Hepatocyte (in vitro differentiated cells): ENCODE measurements around the gene SCYGR5. TPM values are rescaled to one million over a fixed set of nuclear protein-coding genes. Genes with fewer than 3 reads are reported as not detected.

ENCODE experiments used
- DNase-seq: peaks from one replicate; pipeline ENCODE4 v3.0.0-alpha.2; 2016; ENCODE audit warnings: low spot score
- H2AFZ ChIP-seq: fragments of 200-600 bp; sonication (generic); 2 replicates; pipeline ENCODE4 v1.6.0; 2016; ENCODE audit warnings: antibody characterized with exemption, mild to moderate bottlenecking
- H3K27ac ChIP-seq: fragments of 200-600 bp; sonication (generic); 2 replicates; pipeline ENCODE4 v1.5.1; 2016; ENCODE audit warnings: mild to moderate bottlenecking
- H3K27me3 ChIP-seq: fragments of 200-600 bp; sonication (generic); 2 replicates; pipeline ENCODE4 v1.6.1; 2016
- H3K36me3 ChIP-seq: fragments of 200-600 bp; sonication (generic); replicated peaks from 2 replicates; pipeline ENCODE4 v1.5.1; 2016; ENCODE audit warnings: low read depth; ENCODE audit not compliant: insufficient read depth
- H3K4me1 ChIP-seq: fragments of 200-600 bp; sonication (generic); 2 replicates; pipeline ENCODE4 v1.5.1; 2016; ENCODE audit warnings: mild to moderate bottlenecking, moderate library complexity; ENCODE audit not compliant: insufficient read depth
- H3K4me2 ChIP-seq: fragments of 200-600 bp; sonication (generic); 2 replicates; pipeline ENCODE4 v1.6.0; 2016
- H3K4me3 ChIP-seq: fragments of 200-600 bp; sonication (generic); 2 replicates; pipeline ENCODE4 v1.5.1; 2016; ENCODE audit warnings: mild to moderate bottlenecking
- H3K79me2 ChIP-seq: fragments of 200-600 bp; sonication (generic); 2 replicates; pipeline ENCODE4 v1.6.0; 2017; ENCODE audit warnings: mild to moderate bottlenecking
- H3K9me2 ChIP-seq: fragments of 200-600 bp; sonication (generic); replicated peaks from 2 replicates; pipeline ENCODE4 v1.6.0; 2017; ENCODE audit warnings: mild to moderate bottlenecking; ENCODE audit not compliant: insufficient read depth
- H3K9me3 ChIP-seq: fragments of 200-600 bp; sonication (generic); 2 replicates; pipeline ENCODE4 v1.5.1; 2016; ENCODE audit warnings: low read depth, mild to moderate bottlenecking
- H4K20me1 ChIP-seq: fragments of 200-600 bp; sonication (generic); 2 replicates; pipeline ENCODE4 v1.6.0; 2016; ENCODE audit warnings: mild to moderate bottlenecking; ENCODE audit not compliant: insufficient read depth, poor library complexity, severe bottlenecking
- CTCF ChIP-seq: fragments of 200-600 bp; sonication (generic); IDR thresholded peaks from 2 replicates; pipeline ENCODE4 v1.5.1; 2016; ENCODE audit warnings: antibody characterized with exemption, mild to moderate bottlenecking; ENCODE audit not compliant: poor library complexity
- EZH2 ChIP-seq: fragments of 200-600 bp; sonication (generic); IDR thresholded peaks from 2 replicates; pipeline ENCODE4 v1.6.1; 2016; ENCODE audit warnings: antibody characterized with exemption, mild to moderate bottlenecking, borderline replicate concordance
- EZH2phosphoT487 ChIP-seq: fragments of 200-600 bp; sonication (generic); IDR thresholded peaks from one replicate; pipeline ENCODE4 v1.6.1; 2018; ENCODE audit warnings: antibody characterized with exemption, mild to moderate bottlenecking, low read depth, moderate library complexity; ENCODE audit not compliant: unreplicated experiment, severe bottlenecking
- WGBS: methylation state at CpG from one replicate; pipeline ENCODE4 v1.1.6; 2016; ENCODE audit warnings: low lambda C conversion rate; ENCODE audit errors: missing lambda C conversion rate; 5-methylcytosine and 5-hydroxymethylcytosine counted together
- polyA plus RNA-seq: library from polyadenylated mRNA; unstranded; fragments of >200 nt; fragmentation: Nextera tagmentation; extraction: Ambion mirVana; gene quantifications from 2 replicates; pipeline ENCODE4 v1.2.1, GENCODE V29; 2016
- total RNA-seq: library from RNA; depleted of rRNA; stranded (reverse); fragments of >200 nt; gene quantifications from 2 replicates; pipeline ENCODE4 v1.2.3, GENCODE V29; 2014

Gene SCYGR5
- total and polyA plus RNA-seq, 2 experiments from 2014 or later, result not detected

GRCh38 chr2:227657199-227657845 is 9.3 kb upstream of the SCYGR5 start:
- Histone ChIP-seq H3K27ac (peak overlapping the region; percentile 45), H3K9me2 (no peaks in the 10 kb centered on the region), H3K27me3 (no peaks in the 10 kb centered on the region), H2AFZ (no peak overlapping the region), H4K20me1 (no peaks in the 10 kb centered on the region), H3K4me1 (peaks cover 8% of the 10 kb centered on the region), H3K9me3 (no peaks in the 10 kb centered on the region), H3K36me3 (no peaks in the 10 kb centered on the region), H3K4me2 (no peak overlapping the region), H3K79me2 (no peaks in the 10 kb centered on the region), H3K4me3 (no peak overlapping the region)
- TF ChIP-seq EZH2, result no peak
- no peak for TF ChIP-seq EZH2phosphoT487
- TF ChIP-seq CTCF, result no peak
- DNase-seq, result peak; percentile 30
- WGBS, result 64% methylated on average over 8 of the region's 8 CpGs

GRCh38 chr2:227661025-227661649 is 5.5 kb upstream of the SCYGR5 start:
- peak; percentile 16 for DNase-seq
- Histone ChIP-seq H3K4me1 (peaks cover 8% of the 10 kb centered on the region), H3K4me3 (no peak overlapping the region), H3K79me2 (no peaks in the 10 kb centered on the region), H3K9me3 (no peaks in the 10 kb centered on the region), H3K27me3 (no peaks in the 10 kb centered on the region), H4K20me1 (no peaks in the 10 kb centered on the region), H3K9me2 (no peaks in the 10 kb centered on the region), H3K36me3 (no peaks in the 10 kb centered on the region), H3K4me2 (no peak overlapping the region), H3K27ac (peak overlapping the region; percentile 41), H2AFZ (peak overlapping the region; percentile 10)
- no peak for TF ChIP-seq CTCF
- no peak for TF ChIP-seq EZH2phosphoT487
- 39% methylated on average over 7 of the region's 7 CpGs for WGBS

- Histone ChIP-seq H3K27ac (peak overlapping the region; percentile 41), H2AFZ (no peak overlapping the region), H3K36me3 (no peaks in the 10 kb centered on the region), H3K4me3 (no peak overlapping the region), H3K9me3 (no peaks in the 10 kb centered on the region), H3K27me3 (no peaks in the 10 kb centered on the region), H3K79me2 (no peaks in the 10 kb centered on the region), H3K4me1 (peaks cover 8% of the 10 kb centered on the region), H3K4me2 (no peak overlapping the region), H3K9me2 (no peaks in the 10 kb centered on the region), H4K20me1 (no peaks in the 10 kb centered on the region)
- DNase-seq, result no peak
- WGBS, result 52% methylated on average over 3 of the region's 3 CpGs
- no peak for TF ChIP-seq EZH2phosphoT487
- no peak for TF ChIP-seq EZH2
- TF ChIP-seq CTCF, result no peak
These were observed 4.8 kb upstream of the SCYGR5 start for GRCh38 chr2:227661827-227662226.
